ENCODE measurements around the gene GPC6. TPM values are rescaled to one million over a fixed set of nuclear protein-coding genes. Genes with fewer than 3 reads are reported as not detected.

Gene GPC6
- total RNA-seq, 2 donors from 2014 or later, result 1.6 to 4.0 TPM

- Histone ChIP-seq H3K36me3 (replicated peaks in 1 of 2; ENCODE audit: insufficient read depth in 1 of 2, low read depth in 2 of 2) (no peaks in the 10 kb centered on the region), H3K9me3 (no peaks in the 10 kb centered on the region), H3K4me1 (no peaks in the 10 kb centered on the region), H3K4me3 (no peak overlapping the region), H3K27ac (no peak overlapping the region), H3K27me3 (no peaks in the 10 kb centered on the region)
- TF ChIP-seq POLR2A (IDR thresholded peaks at IDR 0.05) (no peak), CTCF (IDR thresholded peaks at IDR 0.05) (no peak)
- WGBS, 2 donors, result 84 to 87% methylated on average over 6 of the region's 6 CpGs
- DNase-seq (no peak), ATAC-seq (no peak)
- intact Hi-C loops (cut with DNase I), result no loop called here
These were observed 194.3 kb downstream of the GPC6 start for GRCh38 chr13:93420887-93421286.

- H3K4me1 ChIP-seq, result no peaks in the 10 kb centered on the region
- ATAC-seq, result no peak
These were observed 196.5 kb downstream of the GPC6 start for GRCh38 chr13:93422980-93423543.

GRCh38 chr13:93425411-93425810 is 198.8 kb downstream of the GPC6 start:
- no peaks in the 10 kb centered on the region for H3K4me1 ChIP-seq
- no peaks in the 10 kb centered on the region for H3K36me3 ChIP-seq (replicated peaks in 1 of 2; ENCODE audit: insufficient read depth in 1 of 2, low read depth in 2 of 2)
- 80 to 88% methylated on average over 3 of the region's 3 CpGs for WGBS, 2 donors
- H3K4me3 ChIP-seq, result no peak overlapping the region
- intact Hi-C loops (cut with DNase I), result no loop called here
- H3K27ac ChIP-seq, result no peak overlapping the region
- no peaks in the 10 kb centered on the region for H3K27me3 ChIP-seq
- no peaks in the 10 kb centered on the region for H3K9me3 ChIP-seq
- DNase-seq (no peak), ATAC-seq (no peak)
- TF ChIP-seq POLR2A (IDR thresholded peaks at IDR 0.05) (no peak), CTCF (IDR thresholded peaks at IDR 0.05) (no peak)

More at GRCh38 chr13:93422980-93423543, 196.5 kb downstream of the GPC6 start:
- intact Hi-C loops (cut with DNase I), result no loop called here
- no peaks in the 10 kb centered on the region for H3K27me3 ChIP-seq
- 78 to 81% methylated on average over 2 of the region's 2 CpGs for WGBS, 2 donors
- TF ChIP-seq CTCF (IDR thresholded peaks at IDR 0.05) (no peak), POLR2A (IDR thresholded peaks at IDR 0.05) (no peak)
- no peak overlapping the region for H3K27ac ChIP-seq
- H3K9me3 ChIP-seq, result no peaks in the 10 kb centered on the region
- DNase-seq, result no peak
- H3K36me3 ChIP-seq (replicated peaks in 1 of 2; ENCODE audit: insufficient read depth in 1 of 2, low read depth in 2 of 2), result no peaks in the 10 kb centered on the region
- no peak overlapping the region for H3K4me3 ChIP-seq

- no peak overlapping the region for H3K4me3 ChIP-seq
- intact Hi-C loops (cut with DNase I), result no loop called here
- H3K9me3 ChIP-seq, result no peaks in the 10 kb centered on the region
- H3K27me3 ChIP-seq, result no peaks in the 10 kb centered on the region
- ATAC-seq (no peak), DNase-seq (no peak)
- no peak overlapping the region for H3K27ac ChIP-seq
- H3K36me3 ChIP-seq (replicated peaks in 1 of 2; ENCODE audit: insufficient read depth in 1 of 2, low read depth in 2 of 2), result no peaks in the 10 kb centered on the region
- no peaks in the 10 kb centered on the region for H3K4me1 ChIP-seq
- WGBS, 2 donors, result 64 to 68% methylated on average over 2 of the region's 2 CpGs
- TF ChIP-seq CTCF (IDR thresholded peaks at IDR 0.05) (no peak), POLR2A (IDR thresholded peaks at IDR 0.05) (no peak)
These were observed 203.8 kb downstream of the GPC6 start for GRCh38 chr13:93430381-93430780.

GRCh38 chr13:93435651-93436050 is 209.0 kb downstream of the GPC6 start:
- Histone ChIP-seq H3K36me3 (replicated peaks in 1 of 2; ENCODE audit: insufficient read depth in 1 of 2, low read depth in 2 of 2) (no peaks in the 10 kb centered on the region), H3K4me3 (no peak overlapping the region), H3K4me1 (no peaks in the 10 kb centered on the region), H3K27me3 (no peaks in the 10 kb centered on the region), H3K9me3 (no peaks in the 10 kb centered on the region), H3K27ac (no peak overlapping the region)
- intact Hi-C loops (cut with DNase I), result no loop called here
- ATAC-seq (no peak), DNase-seq (no peak)
- WGBS, 2 donors, result 78 to 94% methylated on average over 3 of the region's 3 CpGs
- no peak for TF ChIP-seq CTCF (IDR thresholded peaks at IDR 0.05)
- TF ChIP-seq POLR2A (IDR thresholded peaks at IDR 0.05), result no peak
